HG03159 (cell line): ENCODE measurements around the gene TBC1D1.

Source experiments
- ATAC-seq: cut with Tn5 transposase; IDR thresholded peaks from one replicate; pipeline ENCODE4 v1.9.1; 2021; ENCODE audit warnings: mild to moderate bottlenecking, moderate library complexity; ENCODE audit not compliant: unreplicated experiment

The TBC1D1 gene

GRCh38 chr4:38095691-38096090, 204.8 kb downstream of the TBC1D1 start:
- ATAC-seq, result no peak

- ATAC-seq, result no peak
Observed at GRCh38 chr4:38097818-38098217, 206.9 kb downstream of the TBC1D1 start.

DNA sequence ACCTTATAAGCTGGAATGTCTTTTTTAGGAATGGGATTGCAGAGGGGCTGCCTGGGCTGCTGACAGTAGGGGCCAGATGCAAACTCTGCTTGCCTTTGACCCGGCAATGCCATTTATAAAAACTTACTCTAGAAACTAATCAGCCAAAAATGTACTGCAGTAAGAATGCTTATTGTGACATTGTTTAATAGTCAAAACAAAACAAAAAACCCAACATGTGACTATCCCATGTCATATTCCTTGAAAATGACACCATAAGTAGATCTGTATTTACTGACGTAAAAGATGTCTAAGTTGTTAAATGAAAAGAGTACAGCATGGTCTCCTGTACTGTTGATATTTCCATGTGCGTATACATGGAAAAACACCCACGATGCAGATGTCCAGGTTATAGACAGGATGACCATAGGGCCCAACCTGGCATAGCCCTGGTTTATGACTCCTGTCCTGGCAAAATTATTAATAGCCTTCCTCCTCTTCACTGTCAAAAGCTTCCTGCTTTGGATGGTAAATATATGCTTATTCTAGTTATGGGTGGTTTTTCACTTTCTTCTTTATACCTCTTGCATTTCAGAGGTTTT, 208.2 kb downstream of the TBC1D1 start:
- ATAC-seq, result no peak

- no peak for ATAC-seq
Observed at GRCh38 chr4:38099908-38100407, 209.1 kb downstream of the TBC1D1 start.

DNA sequence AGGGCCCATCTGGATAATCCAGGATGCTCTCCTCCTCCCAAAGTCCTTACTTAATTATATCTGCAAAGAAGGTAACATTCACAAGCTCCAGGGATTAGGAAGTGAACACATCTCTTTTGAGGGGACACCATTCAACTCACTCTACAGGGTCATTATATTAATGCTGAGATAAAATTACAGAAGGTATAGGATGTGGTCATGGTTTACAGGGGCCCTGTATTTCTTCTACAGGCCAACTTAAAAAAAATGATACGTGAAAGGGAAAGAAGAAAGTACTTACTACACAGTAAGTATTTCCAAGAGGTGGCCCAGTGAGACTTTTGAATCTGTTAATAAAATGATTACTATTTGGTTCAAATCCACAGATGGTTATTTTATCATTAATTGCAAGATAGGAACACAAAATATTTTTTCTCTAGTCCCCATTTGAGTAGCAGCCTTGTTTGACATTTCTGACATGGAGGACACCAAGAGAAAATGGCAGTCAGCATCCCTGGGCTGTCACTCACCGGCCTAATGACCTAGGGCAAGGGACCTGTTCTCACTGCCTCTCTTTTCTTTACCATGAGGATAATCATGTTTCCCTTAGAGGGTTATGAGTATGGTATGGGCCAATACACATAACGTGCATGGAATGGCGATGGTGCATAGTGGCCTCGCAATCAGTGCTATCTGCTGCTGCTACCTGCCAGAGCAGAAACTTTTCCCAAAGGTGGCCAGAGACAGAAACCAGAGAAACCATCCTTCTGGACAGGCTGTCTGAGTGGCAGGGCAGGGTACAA, 209.8 kb downstream of the TBC1D1 start:
- ATAC-seq, result no peak

GRCh38 chr4:38101563-38101962, 210.7 kb downstream of the TBC1D1 start:
- no peak for ATAC-seq

- ATAC-seq, result no peak
Observed at GRCh38 chr4:38102957-38103588, 212.2 kb downstream of the TBC1D1 start.

DNA sequence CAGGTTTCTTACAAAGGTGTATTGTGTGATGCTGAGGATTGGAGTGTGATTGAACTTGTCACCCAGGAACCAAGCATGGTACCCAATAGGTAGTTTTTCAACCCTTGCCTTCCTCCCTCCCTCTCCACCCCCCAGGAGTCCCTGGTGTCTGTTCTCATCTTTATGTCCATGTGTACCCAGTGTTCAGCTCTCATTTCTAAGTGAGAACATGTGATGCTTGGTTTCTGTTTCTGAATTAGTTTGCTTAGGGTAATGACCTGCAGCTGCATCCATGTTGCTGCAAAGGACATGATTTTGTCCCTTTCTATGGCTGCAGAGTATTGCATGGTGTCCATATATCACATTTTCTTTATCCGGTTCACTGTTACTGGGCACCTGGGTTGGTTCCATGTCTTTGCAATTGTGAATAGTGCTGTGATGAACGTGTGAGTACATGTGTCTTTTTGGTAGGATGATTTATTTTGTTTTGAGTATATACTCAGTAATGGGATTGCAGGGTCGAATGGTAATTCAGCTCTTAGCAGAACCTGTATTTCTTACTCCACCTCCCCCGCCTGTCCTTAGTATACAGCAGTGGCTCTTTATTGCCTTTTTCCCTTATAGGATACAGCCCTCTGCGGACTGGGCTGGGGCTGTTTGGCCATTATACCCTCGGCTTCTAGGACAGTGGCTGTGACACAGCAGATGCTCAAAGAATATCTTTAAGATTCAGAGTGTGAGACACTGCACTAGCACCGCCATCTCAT, 214.8 kb downstream of the TBC1D1 start:
- peak; percentile 75 for ATAC-seq

DNA sequence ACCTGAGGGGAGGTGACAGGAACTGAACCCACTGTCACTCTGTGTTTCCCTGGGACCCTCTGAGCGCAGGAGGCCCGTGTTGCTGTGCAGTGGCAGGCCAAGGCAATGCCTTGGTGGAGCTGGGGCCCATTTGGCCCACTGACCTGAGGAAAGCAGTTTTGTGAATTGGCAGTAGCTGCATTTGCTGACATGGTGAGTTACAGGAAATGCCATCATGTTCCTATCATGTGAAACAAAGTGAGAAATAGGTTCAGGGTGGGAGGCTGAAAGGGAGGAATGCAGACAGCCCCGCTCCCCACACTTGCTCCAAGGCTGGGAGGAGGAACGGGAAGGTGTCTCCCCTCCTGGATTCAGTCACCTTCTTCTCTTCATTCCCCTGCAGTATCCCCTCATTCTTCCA, 215.4 kb downstream of the TBC1D1 start:
- ATAC-seq, result no peak

DNA sequence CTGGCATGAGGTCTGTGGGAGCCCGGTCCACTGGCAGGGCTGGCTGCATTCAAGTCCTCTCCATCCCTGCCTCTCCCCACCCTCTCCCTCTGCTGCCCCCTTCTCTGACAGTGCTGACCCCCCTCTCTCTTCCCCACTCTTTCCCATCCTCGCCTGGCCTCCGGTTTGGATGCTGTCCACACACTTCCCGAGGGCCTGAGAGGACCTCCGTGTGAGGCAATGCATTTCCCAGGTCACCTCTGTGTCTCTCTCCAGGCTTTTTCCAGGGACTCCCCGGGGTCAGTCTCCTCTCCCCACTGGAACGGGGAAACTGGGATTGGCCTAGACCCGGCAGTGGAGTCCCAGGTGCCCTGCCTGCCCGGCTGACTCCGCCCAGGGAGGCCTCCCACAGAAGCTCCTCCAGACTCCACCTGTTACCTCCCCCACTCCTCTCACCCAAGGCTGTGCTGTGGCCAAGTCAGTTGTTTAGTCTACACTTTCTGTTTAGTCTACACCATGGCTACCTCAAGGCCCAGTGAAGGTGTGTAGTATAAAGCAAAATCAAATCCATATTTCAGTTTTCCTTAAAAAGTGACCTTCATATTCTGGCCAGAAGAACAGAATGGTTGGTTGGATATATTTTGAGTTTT, 216.1 kb downstream of the TBC1D1 start:
- ATAC-seq, result no peak

GRCh38 chr4:38107818-38108217, 216.9 kb downstream of the TBC1D1 start:
- ATAC-seq, result no peak

- ATAC-seq, result no peak
Observed at GRCh38 chr4:38109370-38109769, 218.5 kb downstream of the TBC1D1 start.

DNA sequence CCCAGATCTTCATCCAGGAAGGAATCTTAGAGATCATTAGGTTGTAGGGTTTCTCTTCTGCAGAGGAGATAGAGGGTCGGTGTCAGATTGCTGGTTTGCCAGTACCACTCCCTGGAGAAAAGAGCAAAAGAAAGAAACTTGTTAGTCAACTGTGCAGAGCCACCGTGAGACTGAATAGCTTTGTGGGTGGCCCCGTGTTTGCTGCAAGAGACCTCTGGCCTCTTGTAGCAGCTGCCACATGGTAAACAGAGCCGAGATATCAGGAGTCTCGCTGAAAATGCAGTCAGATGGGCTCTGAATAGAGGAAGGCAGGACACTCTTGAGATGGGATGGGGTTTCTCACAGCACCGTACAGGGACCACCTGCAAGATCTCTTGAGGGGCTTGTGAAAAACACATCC, 219.0 kb downstream of the TBC1D1 start:
- ATAC-seq, result no peak

GRCh38 chr4:38111024-38111423, 220.1 kb downstream of the TBC1D1 start:
- ATAC-seq, result no peak

- ATAC-seq, result no peak
Observed at GRCh38 chr4:38111717-38112116, 220.8 kb downstream of the TBC1D1 start.

- ATAC-seq, result no peak
Observed at GRCh38 chr4:38113132-38113531, 222.2 kb downstream of the TBC1D1 start.

DNA sequence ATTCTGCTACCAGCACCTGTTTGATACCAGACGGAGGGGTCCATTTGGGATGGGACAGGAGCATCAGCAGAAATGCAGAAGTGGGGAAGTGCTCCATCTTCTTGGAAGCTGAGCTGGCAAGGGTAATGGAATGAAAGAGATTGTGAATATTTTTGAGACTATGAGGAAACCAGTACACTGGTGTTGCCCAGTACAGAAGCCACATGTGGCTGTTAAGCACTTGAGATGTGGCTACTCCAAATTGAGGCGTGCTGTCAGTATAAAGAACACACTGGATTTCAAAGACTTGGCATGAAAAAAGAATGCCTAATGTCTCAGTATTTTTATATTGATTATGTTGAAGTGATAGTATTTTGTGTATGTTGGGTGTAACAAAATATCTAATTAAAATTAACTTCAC, 222.7 kb downstream of the TBC1D1 start:
- no peak for ATAC-seq

GRCh38 chr4:38114386-38115150, 223.7 kb downstream of the TBC1D1 start:
- ATAC-seq, result no peak

- no peak for ATAC-seq
Observed at GRCh38 chr4:38115601-38116000, 224.7 kb downstream of the TBC1D1 start.

- no peak for ATAC-seq
Observed at GRCh38 chr4:38117591-38117990, 226.7 kb downstream of the TBC1D1 start.
